ENCODE results near the gene MATR3. TPM values are rescaled to one million over a fixed set of nuclear protein-coding genes. Genes with fewer than 3 reads are reported as not detected.

Gene MATR3, protein sequence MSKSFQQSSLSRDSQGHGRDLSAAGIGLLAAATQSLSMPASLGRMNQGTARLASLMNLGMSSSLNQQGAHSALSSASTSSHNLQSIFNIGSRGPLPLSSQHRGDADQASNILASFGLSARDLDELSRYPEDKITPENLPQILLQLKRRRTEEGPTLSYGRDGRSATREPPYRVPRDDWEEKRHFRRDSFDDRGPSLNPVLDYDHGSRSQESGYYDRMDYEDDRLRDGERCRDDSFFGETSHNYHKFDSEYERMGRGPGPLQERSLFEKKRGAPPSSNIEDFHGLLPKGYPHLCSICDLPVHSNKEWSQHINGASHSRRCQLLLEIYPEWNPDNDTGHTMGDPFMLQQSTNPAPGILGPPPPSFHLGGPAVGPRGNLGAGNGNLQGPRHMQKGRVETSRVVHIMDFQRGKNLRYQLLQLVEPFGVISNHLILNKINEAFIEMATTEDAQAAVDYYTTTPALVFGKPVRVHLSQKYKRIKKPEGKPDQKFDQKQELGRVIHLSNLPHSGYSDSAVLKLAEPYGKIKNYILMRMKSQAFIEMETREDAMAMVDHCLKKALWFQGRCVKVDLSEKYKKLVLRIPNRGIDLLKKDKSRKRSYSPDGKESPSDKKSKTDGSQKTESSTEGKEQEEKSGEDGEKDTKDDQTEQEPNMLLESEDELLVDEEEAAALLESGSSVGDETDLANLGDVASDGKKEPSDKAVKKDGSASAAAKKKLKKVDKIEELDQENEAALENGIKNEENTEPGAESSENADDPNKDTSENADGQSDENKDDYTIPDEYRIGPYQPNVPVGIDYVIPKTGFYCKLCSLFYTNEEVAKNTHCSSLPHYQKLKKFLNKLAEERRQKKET
- 100 to 1,000 TPM; 164 to 234 (median 220) TPM for total RNA-seq

GRCh38 chr5:139293507-139294373 lies at the start of gene MATR3:
MATR3 (plus strand) TSS chr5:139293740; CDS start chr5:139307416, 13,676 bp downstream.
- WGBS = 0% methylated on average over 38 of the region's 88 CpGs
- intact Hi-C loops (cut with DNase I) = no loop called here
- no peaks in the 10 kb centered on the region for H3K27me3 ChIP-seq
- H3K4me1 ChIP-seq = peaks cover 42 to 43% (median 42%) of the 10 kb centered on the region in 4 donors
- TF ChIP-seq POLR2A (IDR thresholded peaks at IDR 0.05; ENCODE audit: low read depth) = peak; percentile 98
- TF ChIP-seq POLR2AphosphoS5 (IDR thresholded peaks at IDR 0.05) = peak; percentile 97 to 100
- TF ChIP-seq EP300 (IDR thresholded peaks at IDR 0.05) = no peak
- TF ChIP-seq, protein P1, sequence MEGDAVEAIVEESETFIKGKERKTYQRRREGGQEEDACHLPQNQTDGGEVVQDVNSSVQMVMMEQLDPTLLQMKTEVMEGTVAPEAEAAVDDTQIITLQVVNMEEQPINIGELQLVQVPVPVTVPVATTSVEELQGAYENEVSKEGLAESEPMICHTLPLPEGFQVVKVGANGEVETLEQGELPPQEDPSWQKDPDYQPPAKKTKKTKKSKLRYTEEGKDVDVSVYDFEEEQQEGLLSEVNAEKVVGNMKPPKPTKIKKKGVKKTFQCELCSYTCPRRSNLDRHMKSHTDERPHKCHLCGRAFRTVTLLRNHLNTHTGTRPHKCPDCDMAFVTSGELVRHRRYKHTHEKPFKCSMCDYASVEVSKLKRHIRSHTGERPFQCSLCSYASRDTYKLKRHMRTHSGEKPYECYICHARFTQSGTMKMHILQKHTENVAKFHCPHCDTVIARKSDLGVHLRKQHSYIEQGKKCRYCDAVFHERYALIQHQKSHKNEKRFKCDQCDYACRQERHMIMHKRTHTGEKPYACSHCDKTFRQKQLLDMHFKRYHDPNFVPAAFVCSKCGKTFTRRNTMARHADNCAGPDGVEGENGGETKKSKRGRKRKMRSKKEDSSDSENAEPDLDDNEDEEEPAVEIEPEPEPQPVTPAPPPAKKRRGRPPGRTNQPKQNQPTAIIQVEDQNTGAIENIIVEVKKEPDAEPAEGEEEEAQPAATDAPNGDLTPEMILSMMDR (IDR thresholded peaks at IDR 0.05) = no peak
- H3K36me3 ChIP-seq = no peaks in the 10 kb centered on the region
- peak within 1 kb of the TSS; percentile 99 to 100 (median 99) for H3K27ac ChIP-seq (replicated peaks in 1 of 4)
- peak; percentile 98 for DNase-seq (ENCODE audit: extremely low spot score)
- no peaks in the 10 kb centered on the region for H3K9me3 ChIP-seq
- peak within 1 kb of the TSS; percentile 73 to 88 (median 87) for H3K4me3 ChIP-seq

DNA sequence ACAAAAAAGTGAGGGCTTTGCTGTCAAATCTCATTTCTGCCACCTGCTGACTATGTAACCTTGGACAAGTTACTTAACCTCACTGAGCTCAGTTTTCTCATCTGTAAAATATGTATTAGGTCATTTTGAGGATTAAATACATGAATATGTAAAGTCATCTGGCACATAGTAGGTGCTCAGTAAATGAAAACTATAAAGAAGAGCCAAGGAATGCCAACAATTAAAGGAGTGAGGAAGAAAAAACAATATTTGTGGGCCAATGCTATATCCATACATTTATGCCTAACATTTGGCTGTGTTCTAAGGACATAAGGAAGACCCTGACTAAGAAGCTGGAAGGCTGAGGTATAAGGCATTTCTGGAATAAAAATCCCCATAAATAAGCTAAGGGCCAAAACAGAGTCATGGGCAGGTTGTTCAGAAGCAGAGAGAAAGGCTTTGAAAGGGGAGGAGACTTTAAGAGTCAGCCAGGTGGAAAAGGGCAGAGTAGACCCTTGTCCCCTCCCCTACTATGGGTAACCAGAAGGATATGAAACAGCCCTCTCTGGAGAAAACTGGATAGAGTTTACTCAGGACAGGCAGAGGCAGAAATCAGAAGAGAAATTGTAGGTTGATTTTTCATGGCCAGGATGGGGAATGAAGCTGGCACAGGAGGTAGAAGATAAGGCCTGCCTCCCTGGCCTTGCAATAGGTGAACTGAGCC lies 47.8 kb upstream of the MATR3 start:
- Histone ChIP-seq H3K27me3 (no peaks in the 10 kb centered on the region), H3K9me3 (no peaks in the 10 kb centered on the region), H3K36me3 (no peaks in the 10 kb centered on the region), H3K27ac (replicated peaks in 1 of 4) (no peak overlapping the region), H3K4me1 (no peaks in the 10 kb centered on the region), H3K4me3 (no peak overlapping the region)
- TF ChIP-seq POLR2A (IDR thresholded peaks at IDR 0.05; ENCODE audit: low read depth) (no peak), EP300 (IDR thresholded peaks at IDR 0.05) (no peak), POLR2AphosphoS5 (IDR thresholded peaks at IDR 0.05) (no peak)
- TF ChIP-seq, protein P1 (IDR thresholded peaks at IDR 0.05) = no peak
- intact Hi-C loops (cut with DNase I) = loop anchor here (5.0 kb wide), 1 partner anchor 38 kb away; no protein-coding TSS in a partner anchor
- no peak for DNase-seq (ENCODE audit: extremely low spot score)

GRCh38 chr5:139246394-139246793 lies 47.1 kb upstream of the MATR3 start:
- WGBS = 64% methylated on average over 4 of the region's 4 CpGs
- Histone ChIP-seq H3K27me3 (no peaks in the 10 kb centered on the region), H3K36me3 (no peaks in the 10 kb centered on the region), H3K27ac (replicated peaks in 1 of 4) (no peak overlapping the region), H3K9me3 (no peaks in the 10 kb centered on the region), H3K4me1 (no peaks in the 10 kb centered on the region), H3K4me3 (no peak overlapping the region)
- intact Hi-C loops (cut with DNase I) = loop anchor here (5.0 kb wide), 1 partner anchor 39 kb away; no protein-coding TSS in a partner anchor
- no peak for DNase-seq (ENCODE audit: extremely low spot score)
- no peak for TF ChIP-seq POLR2A (IDR thresholded peaks at IDR 0.05; ENCODE audit: low read depth)
- no peak for TF ChIP-seq EP300 (IDR thresholded peaks at IDR 0.05)
- TF ChIP-seq POLR2AphosphoS5 (IDR thresholded peaks at IDR 0.05) = no peak
- TF ChIP-seq, protein P1 (IDR thresholded peaks at IDR 0.05) = no peak

All from esophagus muscularis mucosa (tissue), 4 donors.